Measurements from ENCODE around the gene MBNL3. TPM values are rescaled to one million over a fixed set of nuclear protein-coding genes. Genes with fewer than 3 reads are reported as not detected.
"Not testable (repeated sequence)": the region's sequence is repeated elsewhere in the genome, so short reads cannot be mapped to it uniquely, and the experiment has no call there.

The MBNL3 gene
- total and polyA plus RNA-seq, 2 donors (not counting 3 experiments of a cell fraction or from before 2014, with no cell fraction given) = 1.8 to 5.6 TPM

DNA sequence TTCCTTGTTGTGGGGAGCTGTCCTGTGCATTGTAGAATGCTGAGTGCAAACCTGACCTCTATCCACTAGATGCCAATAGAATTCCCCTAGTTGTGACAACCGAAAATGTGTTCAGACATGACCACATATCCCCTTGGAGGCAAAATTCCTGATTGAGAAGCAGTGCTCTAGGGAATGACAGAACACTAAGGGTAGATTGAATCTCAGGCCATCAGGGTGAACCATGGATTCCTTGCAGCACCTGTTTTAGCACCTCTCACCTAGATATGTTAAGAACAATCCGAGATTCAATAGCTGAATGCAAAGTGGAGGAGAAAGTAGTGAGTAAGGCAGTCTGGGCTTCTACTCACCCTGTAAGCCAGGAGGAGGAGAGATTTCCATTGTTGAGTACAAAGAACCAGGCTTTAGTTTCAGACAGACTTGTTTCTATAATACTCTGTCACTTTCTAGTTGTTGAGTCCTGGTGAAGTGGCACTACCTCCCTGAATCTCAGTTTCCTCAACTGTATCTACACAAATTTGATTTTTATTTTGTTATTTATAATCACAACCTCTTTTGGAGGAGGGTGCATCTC is 158.6 kb downstream of the MBNL3 start:
- POLR2A ChIA-PET = no interaction called here
- H3K4me3 ChIP-seq (replicated peaks in 1 of 3; ENCODE audit: insufficient read depth in 1 of 3, low read depth in 1 of 3, low read length in 3 of 3) = no peak overlapping the region
- H3K36me3 ChIP-seq (ENCODE audit: control insufficient read depth in 2 of 2, extremely low read depth in 1 of 2, insufficient read depth in 2 of 2, low read length in 2 of 2) = no peaks in the 10 kb centered on the region
- BruUV-seq (replicated peaks) = no TSS peak
- no peaks in the 10 kb centered on the region for H3K27me3 ChIP-seq (ENCODE audit: control insufficient read depth in 2 of 2, insufficient read depth in 2 of 2, low read length in 2 of 2)
- no peak overlapping the region for H2AFZ ChIP-seq (ENCODE audit: low read depth, low read length)
- dilution Hi-C loops (cut with MboI; ENCODE audit: extremely low pct_ligation_motif_present, low sequenced_read_pairs) (no loop called here), intact Hi-C loops (cut with micrococcal nuclease) (no loop called here)
- H3K9me1 ChIP-seq (replicated peaks; ENCODE audit: control insufficient read depth, extremely low read depth, insufficient read depth, low read length) = no peaks in the 10 kb centered on the region
- CTCF ChIA-PET = no interaction called here
- H3K27ac ChIP-seq (ENCODE audit: insufficient read depth, low read depth, low read length) = no peak overlapping the region
- no peaks in the 10 kb centered on the region for H3K9me3 ChIP-seq (replicated peaks; ENCODE audit: control insufficient read depth, insufficient read depth, low read length)
- H3K4me2 ChIP-seq (ENCODE audit: insufficient read depth, low read length) = no peak overlapping the region
- H3K9ac ChIP-seq (replicated peaks; ENCODE audit: extremely low read depth, insufficient read depth, low read length) = no peak overlapping the region
- no peaks in the 10 kb centered on the region for H3K79me2 ChIP-seq (ENCODE audit: control insufficient read depth, insufficient read depth, low read length)
- TF ChIP-seq, protein P1, sequence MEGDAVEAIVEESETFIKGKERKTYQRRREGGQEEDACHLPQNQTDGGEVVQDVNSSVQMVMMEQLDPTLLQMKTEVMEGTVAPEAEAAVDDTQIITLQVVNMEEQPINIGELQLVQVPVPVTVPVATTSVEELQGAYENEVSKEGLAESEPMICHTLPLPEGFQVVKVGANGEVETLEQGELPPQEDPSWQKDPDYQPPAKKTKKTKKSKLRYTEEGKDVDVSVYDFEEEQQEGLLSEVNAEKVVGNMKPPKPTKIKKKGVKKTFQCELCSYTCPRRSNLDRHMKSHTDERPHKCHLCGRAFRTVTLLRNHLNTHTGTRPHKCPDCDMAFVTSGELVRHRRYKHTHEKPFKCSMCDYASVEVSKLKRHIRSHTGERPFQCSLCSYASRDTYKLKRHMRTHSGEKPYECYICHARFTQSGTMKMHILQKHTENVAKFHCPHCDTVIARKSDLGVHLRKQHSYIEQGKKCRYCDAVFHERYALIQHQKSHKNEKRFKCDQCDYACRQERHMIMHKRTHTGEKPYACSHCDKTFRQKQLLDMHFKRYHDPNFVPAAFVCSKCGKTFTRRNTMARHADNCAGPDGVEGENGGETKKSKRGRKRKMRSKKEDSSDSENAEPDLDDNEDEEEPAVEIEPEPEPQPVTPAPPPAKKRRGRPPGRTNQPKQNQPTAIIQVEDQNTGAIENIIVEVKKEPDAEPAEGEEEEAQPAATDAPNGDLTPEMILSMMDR (IDR thresholded peaks at IDR 0.05; ENCODE audit: extremely low read depth in 1 of 2, insufficient read depth in 1 of 2, low read depth in 1 of 2, low read length in 2 of 2) = no peak
- TF ChIP-seq JUN (IDR thresholded peaks at IDR 0.05; ENCODE audit: borderline replicate concordance, insufficient read depth, insufficient read length, low read depth) (no peak), MYC (IDR thresholded peaks at IDR 0.05; ENCODE audit: low read depth, low read length) (no peak), POLR2AphosphoS5 (IDR thresholded peaks at IDR 0.05; ENCODE audit: insufficient read depth, low read depth, low read length) (no peak), FOS (IDR thresholded peaks at IDR 0.05; ENCODE audit: borderline replicate concordance, insufficient read depth, low read length) (no peak), EZH2 (IDR thresholded peaks at IDR 0.05; ENCODE audit: borderline replicate concordance, low read depth, low read length, severe bottlenecking) (no peak), POLR2A (IDR thresholded peaks at IDR 0.05; ENCODE audit: low read depth, low read length) (no peak), GATA2 (IDR thresholded peaks at IDR 0.05; ENCODE audit: insufficient read depth, insufficient read length, low read depth, low read length) (no peak)
- TF ChIP-seq, protein P2, sequence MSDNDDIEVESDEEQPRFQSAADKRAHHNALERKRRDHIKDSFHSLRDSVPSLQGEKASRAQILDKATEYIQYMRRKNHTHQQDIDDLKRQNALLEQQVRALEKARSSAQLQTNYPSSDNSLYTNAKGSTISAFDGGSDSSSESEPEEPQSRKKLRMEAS (IDR thresholded peaks at IDR 0.05; ENCODE audit: insufficient read depth, insufficient read length) = no peak
- H4K20me1 ChIP-seq (replicated peaks; ENCODE audit: control insufficient read depth, extremely low read depth, insufficient read depth, low read length) = no peaks in the 10 kb centered on the region
- FAIRE-seq (no peak), DNase-seq (ENCODE audit: low read depth, low spot score) (no peak)
- no peaks in the 10 kb centered on the region for H3K4me1 ChIP-seq (ENCODE audit: control insufficient read depth, extremely low read depth, insufficient read depth, low read length)

DNA sequence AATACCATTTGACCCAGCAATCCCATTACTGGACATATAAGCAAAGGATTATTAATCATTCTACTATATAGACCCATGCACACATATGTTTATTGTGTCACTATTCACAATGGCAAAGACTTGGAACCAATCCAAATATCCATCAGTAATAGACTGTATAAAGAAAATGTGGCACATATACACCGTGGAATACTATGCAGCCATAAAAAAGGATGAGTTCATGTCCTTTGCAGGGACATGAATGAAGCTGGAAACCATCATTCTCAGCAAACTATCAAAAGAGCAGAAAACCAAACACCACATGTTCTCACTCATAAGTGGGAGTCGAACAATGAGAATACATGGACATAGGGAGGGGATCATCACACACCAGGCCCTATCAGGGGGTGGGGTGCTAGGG is 161.9 kb downstream of the MBNL3 start:
- H3K4me2 ChIP-seq (ENCODE audit: insufficient read depth, low read length); FAIRE-seq; H3K9me3 ChIP-seq (replicated peaks; ENCODE audit: control insufficient read depth, insufficient read depth, low read length); H3K27ac ChIP-seq (ENCODE audit: insufficient read depth, low read depth, low read length); H3K79me2 ChIP-seq (ENCODE audit: control insufficient read depth, insufficient read depth, low read length); H3K4me3 ChIP-seq (replicated peaks in 1 of 3; ENCODE audit: insufficient read depth in 1 of 3, low read depth in 1 of 3, low read length in 3 of 3); BruUV-seq (replicated peaks); DNase-seq (ENCODE audit: low read depth, low spot score); H3K4me1 ChIP-seq (ENCODE audit: control insufficient read depth, extremely low read depth, insufficient read depth, low read length); CTCF ChIA-PET; H3K9ac ChIP-seq (replicated peaks; ENCODE audit: extremely low read depth, insufficient read depth, low read length); H3K27me3 ChIP-seq (ENCODE audit: control insufficient read depth in 2 of 2, insufficient read depth in 2 of 2, low read length in 2 of 2); H3K36me3 ChIP-seq (ENCODE audit: control insufficient read depth in 2 of 2, extremely low read depth in 1 of 2, insufficient read depth in 2 of 2, low read length in 2 of 2); intact Hi-C loops (cut with micrococcal nuclease); H2AFZ ChIP-seq (ENCODE audit: low read depth, low read length); dilution Hi-C loops (cut with MboI; ENCODE audit: extremely low pct_ligation_motif_present, low sequenced_read_pairs); H3K9me1 ChIP-seq (replicated peaks; ENCODE audit: control insufficient read depth, extremely low read depth, insufficient read depth, low read length); H4K20me1 ChIP-seq (replicated peaks; ENCODE audit: control insufficient read depth, extremely low read depth, insufficient read depth, low read length); POLR2A ChIA-PET: not testable (repeated sequence)
